ENCODE measurements around the gene BIK. TPM values are rescaled to one million over a fixed set of nuclear protein-coding genes. Genes with fewer than 3 reads are reported as not detected.
"Not testable (repeated sequence)": the region's sequence is repeated elsewhere in the genome, so short reads cannot be mapped to it uniquely, and the experiment has no call there.

Gene BIK
- total RNA-seq, 1 experiment from 2014 or later = 3.2 TPM

GRCh38 chr22:43144949-43145348, 34.4 kb downstream of the BIK start:
- Mint-ChIP-seq H3K27ac (no peak overlapping the region), H3K27me3 (ENCODE audit: low read depth) (no peaks in the 10 kb centered on the region; the same call in 1 of the 2 replicates), H3K36me3 (peaks cover 12% of the 10 kb centered on the region), H3K4me1 (peaks cover 9% of the 10 kb centered on the region), H3K4me3 (no peak overlapping the region), H3K9me3 (no peaks in the 10 kb centered on the region)
- ChIA-PET CTCF (interaction anchor here (1.2 kb wide), 1 partner anchor 18 kb away, joined by 3 read pairs; no protein-coding TSS in a partner anchor), POLR2A (no interaction called here)
- TF ChIP-seq MLX (CRISPR knock-in tag; IDR thresholded peaks at IDR 0.05) (no peak), USF1 (CRISPR knock-in tag; IDR thresholded peaks at IDR 0.05) (no peak), NR3C1 (CRISPR knock-in tag; conservative IDR thresholded peaks at IDR 0.05; ENCODE audit: low read depth) (no peak), CTCF (IDR thresholded peaks at IDR 0.05) (no peak), SMAD4 (CRISPR knock-in tag; IDR thresholded peaks at IDR 0.05) (no peak), MXD4 (CRISPR knock-in tag; IDR thresholded peaks at IDR 0.05; ENCODE audit: borderline replicate concordance) (no peak), ZNF263 (CRISPR knock-in tag; IDR thresholded peaks at IDR 0.05; ENCODE audit: low read depth) (no peak), TEAD1 (CRISPR knock-in tag; IDR thresholded peaks at IDR 0.05) (no peak), ZNF671 (CRISPR knock-in tag; IDR thresholded peaks at IDR 0.05) (no peak), RORB (CRISPR knock-in tag; IDR thresholded peaks at IDR 0.05) (no peak), CDX4 (CRISPR knock-in tag; IDR thresholded peaks at IDR 0.05; ENCODE audit: borderline replicate concordance) (no peak), ZBTB21 (CRISPR knock-in tag; IDR thresholded peaks at IDR 0.05; ENCODE audit: borderline replicate concordance) (no peak), FOXK1 (CRISPR knock-in tag; IDR thresholded peaks at IDR 0.05) (no peak), FOXP4 (CRISPR knock-in tag; IDR thresholded peaks at IDR 0.05) (no peak), ELF4 (CRISPR knock-in tag; IDR thresholded peaks at IDR 0.05; ENCODE audit: low read depth) (no peak), ZNF232 (CRISPR knock-in tag; IDR thresholded peaks at IDR 0.05) (no peak), MYBL2 (CRISPR knock-in tag; IDR thresholded peaks at IDR 0.05) (no peak), SP1 (CRISPR knock-in tag; conservative IDR thresholded peaks at IDR 0.05) (no peak), CBFB (CRISPR knock-in tag; IDR thresholded peaks at IDR 0.05; ENCODE audit: low read depth) (no peak)
- no peak for DNase-seq (ENCODE audit: low spot score)
- ATAC-seq = no peak

- H3K9me3 Mint-ChIP-seq; H3K4me3 Mint-ChIP-seq; H3K36me3 Mint-ChIP-seq; H3K4me1 Mint-ChIP-seq; ATAC-seq; POLR2A ChIA-PET; H3K27ac Mint-ChIP-seq; H3K27me3 Mint-ChIP-seq (ENCODE audit: low read depth); DNase-seq (ENCODE audit: low spot score): not testable (repeated sequence)
- CTCF ChIA-PET = interaction anchor here (1.2 kb wide), 1 partner anchor 18 kb away, joined by 3 read pairs; no protein-coding TSS in a partner anchor
Observed at GRCh38 chr22:43145371-43145770, 34.8 kb downstream of the BIK start.

GRCh38 chr22:43146332-43146731, 35.8 kb downstream of the BIK start:
- not testable (repeated sequence) for H3K27ac Mint-ChIP-seq; H3K9me3 Mint-ChIP-seq; H3K4me3 Mint-ChIP-seq; H3K36me3 Mint-ChIP-seq; H3K27me3 Mint-ChIP-seq (ENCODE audit: low read depth); DNase-seq (ENCODE audit: low spot score); ATAC-seq
- ChIA-PET CTCF (interaction anchor here (1.0 kb wide), 2 partner anchors 41 to 85 kb away, joined by 3 to 5 read pairs; partner anchors contain the start of gene TTLL12), POLR2A (interaction anchor here (0.7 kb wide), 1 partner anchor 24 kb away, joined by 4 read pairs; no protein-coding TSS in a partner anchor)
- peaks cover 13% of the 10 kb centered on the region for H3K4me1 Mint-ChIP-seq

Data from WTC11 (cell line).